Left ventricle myocardium inferior (tissue), 1 donor: Measurements from ENCODE around the gene MAPK10. TPM values are rescaled to one million over a fixed set of nuclear protein-coding genes. Genes with fewer than 3 reads are reported as not detected.

Experiments used
- DNase-seq: peaks from one replicate; pipeline ENCODE4 v3.0.0-alpha.2; 2020
- H3K27ac ChIP-seq: fragments of 200-600 bp; replicated peaks from 2 replicates; pipeline ENCODE4 v1.8.0; 2021
- H3K27me3 ChIP-seq: fragments of 200-600 bp; 2 replicates; pipeline ENCODE4 v1.8.0; 2021; ENCODE audit warnings: low read depth
- H3K36me3 ChIP-seq: fragments of 200-600 bp; 2 replicates; pipeline ENCODE4 v1.8.0; 2021
- H3K4me1 ChIP-seq: fragments of 200-600 bp; 2 replicates; pipeline ENCODE4 v1.8.0; 2021
- H3K4me3 ChIP-seq: fragments of 200-600 bp; 2 replicates; pipeline ENCODE4 v1.8.0; 2021; ENCODE audit warnings: mild to moderate bottlenecking, moderate library complexity
- H3K9me3 ChIP-seq: fragments of 200-600 bp; replicated peaks from 2 replicates; pipeline ENCODE4 v1.8.0; 2021
- intact Hi-C: fragments of 100-400 bp; cut with micrococcal nuclease; formaldehyde crosslinking; loops from one replicate; pipeline ENCODE4 v1.11.0; 2022
- total RNA-seq: library from RNA; stranded (reverse); fragmentation: NEBNext Ultra II Directional; extraction: Animal tissue kit (Norgen Biotek cat#: 25700); gene quantifications from one replicate; pipeline ENCODE4 v1.2.1, GENCODE V29; 2021
- TF ChIP-seq, protein P1 (sequence below): fragments of 200-600 bp; IDR thresholded peaks from 2 replicates; pipeline ENCODE4 v1.8.0; 2021; ENCODE audit warnings: antibody characterized with exemption, mild to moderate bottlenecking, borderline replicate concordance
- donor health status: DM: no; HTN: yes; CAD: no; lungs with severe emphysema.

Gene MAPK10
- total RNA-seq, 1 donor from 2014 or later, result 4.0 TPM

DNA sequence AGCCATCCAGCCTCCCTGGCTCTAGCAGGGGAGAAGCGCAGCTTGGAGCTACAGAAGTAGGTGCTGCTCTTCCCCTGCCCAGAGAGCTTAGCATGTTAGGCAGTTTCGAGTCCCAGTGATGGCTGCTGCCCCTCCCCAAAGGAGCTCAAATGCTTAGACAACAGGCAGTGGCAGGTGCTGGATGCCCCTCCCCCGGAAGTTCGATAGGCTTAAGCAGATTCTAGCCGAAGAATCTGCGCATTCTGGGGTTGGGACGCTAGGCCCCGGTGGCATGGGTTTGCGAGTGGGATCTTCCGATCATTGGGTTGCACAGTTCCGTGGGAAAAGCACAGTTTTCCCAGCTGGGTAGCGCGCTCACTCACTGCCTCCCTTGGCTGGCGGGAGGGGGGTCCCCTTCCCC is 117.2 kb downstream of the MAPK10 start:
- intact Hi-C loops, result no loop called here
- Histone ChIP-seq H3K4me3 (no peak overlapping the region), H3K4me1 (no peaks in the 10 kb centered on the region), H3K9me3 (peaks cover 33% of the 10 kb centered on the region), H3K27ac (no peak overlapping the region), H3K27me3 (no peaks in the 10 kb centered on the region), H3K36me3 (no peaks in the 10 kb centered on the region)
- DNase-seq, result no peak
- TF ChIP-seq, protein P1, sequence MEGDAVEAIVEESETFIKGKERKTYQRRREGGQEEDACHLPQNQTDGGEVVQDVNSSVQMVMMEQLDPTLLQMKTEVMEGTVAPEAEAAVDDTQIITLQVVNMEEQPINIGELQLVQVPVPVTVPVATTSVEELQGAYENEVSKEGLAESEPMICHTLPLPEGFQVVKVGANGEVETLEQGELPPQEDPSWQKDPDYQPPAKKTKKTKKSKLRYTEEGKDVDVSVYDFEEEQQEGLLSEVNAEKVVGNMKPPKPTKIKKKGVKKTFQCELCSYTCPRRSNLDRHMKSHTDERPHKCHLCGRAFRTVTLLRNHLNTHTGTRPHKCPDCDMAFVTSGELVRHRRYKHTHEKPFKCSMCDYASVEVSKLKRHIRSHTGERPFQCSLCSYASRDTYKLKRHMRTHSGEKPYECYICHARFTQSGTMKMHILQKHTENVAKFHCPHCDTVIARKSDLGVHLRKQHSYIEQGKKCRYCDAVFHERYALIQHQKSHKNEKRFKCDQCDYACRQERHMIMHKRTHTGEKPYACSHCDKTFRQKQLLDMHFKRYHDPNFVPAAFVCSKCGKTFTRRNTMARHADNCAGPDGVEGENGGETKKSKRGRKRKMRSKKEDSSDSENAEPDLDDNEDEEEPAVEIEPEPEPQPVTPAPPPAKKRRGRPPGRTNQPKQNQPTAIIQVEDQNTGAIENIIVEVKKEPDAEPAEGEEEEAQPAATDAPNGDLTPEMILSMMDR, result no peak

GRCh38 chr4:86235549-86235948 is 124.3 kb downstream of the MAPK10 start:
- Histone ChIP-seq H3K4me3 (no peak overlapping the region), H3K27ac (no peak overlapping the region), H3K4me1 (no peaks in the 10 kb centered on the region), H3K27me3 (no peaks in the 10 kb centered on the region), H3K36me3 (no peaks in the 10 kb centered on the region), H3K9me3 (peaks cover 34% of the 10 kb centered on the region)
- intact Hi-C loops, result no loop called here
- TF ChIP-seq, protein P1, result no peak
- no peak for DNase-seq

- Histone ChIP-seq H3K9me3 (peaks cover 26% of the 10 kb centered on the region), H3K4me3 (no peak overlapping the region), H3K27ac (no peak overlapping the region), H3K4me1 (no peaks in the 10 kb centered on the region), H3K27me3 (no peaks in the 10 kb centered on the region), H3K36me3 (no peaks in the 10 kb centered on the region)
- intact Hi-C loops, result no loop called here
- TF ChIP-seq, protein P1, result no peak
- DNase-seq, result no peak
Measured at GRCh38 chr4:86233681-86234080, 126.2 kb downstream of the MAPK10 start.

DNA sequence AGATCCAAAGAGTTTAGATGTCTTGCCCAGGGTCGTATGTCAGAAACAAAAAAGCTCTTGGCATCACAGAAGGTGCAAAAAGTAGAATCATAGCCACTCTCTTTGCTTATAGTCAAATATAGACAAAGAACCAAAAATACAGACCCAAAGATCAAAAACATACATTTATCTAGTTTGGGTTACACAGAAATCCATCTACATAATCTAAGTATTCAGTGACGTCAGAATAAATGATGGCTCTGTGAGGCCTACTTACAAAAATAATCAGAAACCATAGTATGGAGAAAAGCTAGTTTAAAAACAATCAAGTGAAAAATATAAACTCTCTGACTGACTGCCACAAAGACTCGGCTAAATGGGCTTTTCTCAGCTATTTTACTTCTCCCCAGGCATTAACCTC is 126.8 kb downstream of the MAPK10 start:
- no peak overlapping the region for H3K4me3 ChIP-seq
- H3K27me3 ChIP-seq, result no peaks in the 10 kb centered on the region
- no peak overlapping the region for H3K27ac ChIP-seq
- H3K36me3 ChIP-seq, result no peaks in the 10 kb centered on the region
- no peaks in the 10 kb centered on the region for H3K4me1 ChIP-seq
- peaks cover 21% of the 10 kb centered on the region for H3K9me3 ChIP-seq
- TF ChIP-seq, protein P1, result no peak
- DNase-seq, result no peak
- intact Hi-C loops, result no loop called here

DNA sequence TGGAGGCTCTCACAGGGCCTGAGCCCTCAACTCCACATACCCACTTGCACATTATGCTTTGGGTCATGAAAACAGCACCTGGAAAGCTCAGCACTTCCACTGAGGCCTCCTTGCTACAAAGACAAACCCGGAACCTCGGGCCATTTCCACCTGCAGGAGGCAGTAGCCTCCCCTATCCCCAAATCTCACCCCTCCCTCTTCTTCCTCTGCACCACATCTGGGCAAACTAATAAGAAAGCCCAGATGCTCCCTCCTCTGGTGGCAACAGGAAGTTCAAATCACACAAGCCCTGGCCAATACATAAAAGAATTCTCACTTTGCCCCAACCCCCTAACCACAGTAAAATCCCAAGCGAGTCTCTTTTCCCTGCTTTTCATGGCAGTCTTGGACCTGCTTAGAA is 136.4 kb downstream of the MAPK10 start:
- TF ChIP-seq, protein P1, result no peak
- H3K4me3 ChIP-seq, result no peak overlapping the region
- no peaks in the 10 kb centered on the region for H3K36me3 ChIP-seq
- intact Hi-C loops, result no loop called here
- no peak for DNase-seq
- no peaks in the 10 kb centered on the region for H3K27me3 ChIP-seq
- no peaks in the 10 kb centered on the region for H3K4me1 ChIP-seq
- no peaks in the 10 kb centered on the region for H3K9me3 ChIP-seq
- no peak overlapping the region for H3K27ac ChIP-seq

DNA sequence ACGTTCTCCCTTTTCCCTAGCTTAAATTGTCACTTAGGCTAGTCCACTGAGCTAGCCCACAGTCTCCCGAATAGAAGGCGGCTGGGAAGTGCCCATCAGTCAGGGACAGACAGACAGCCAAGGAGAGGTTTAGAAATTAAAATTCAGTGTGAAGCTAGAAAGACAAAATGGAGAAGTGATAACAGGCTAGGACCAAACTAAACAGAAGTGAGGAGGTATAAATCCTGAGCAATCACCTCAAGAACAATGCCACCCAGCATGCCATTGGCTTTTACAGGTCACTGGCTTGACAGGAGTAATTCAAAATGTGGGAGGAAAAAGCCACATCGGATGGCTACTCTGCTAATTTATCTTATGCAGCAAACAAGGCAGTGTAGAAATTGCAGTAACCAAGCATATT is 138.9 kb downstream of the MAPK10 start:
- TF ChIP-seq, protein P1, result no peak
- Histone ChIP-seq H3K4me1 (no peaks in the 10 kb centered on the region), H3K36me3 (no peaks in the 10 kb centered on the region), H3K27ac (no peak overlapping the region), H3K4me3 (no peak overlapping the region), H3K27me3 (no peaks in the 10 kb centered on the region), H3K9me3 (no peaks in the 10 kb centered on the region)
- intact Hi-C loops, result no loop called here
- DNase-seq, result no peak
